ENCODE data around the gene CASZ1.

Gene CASZ1

DNA sequence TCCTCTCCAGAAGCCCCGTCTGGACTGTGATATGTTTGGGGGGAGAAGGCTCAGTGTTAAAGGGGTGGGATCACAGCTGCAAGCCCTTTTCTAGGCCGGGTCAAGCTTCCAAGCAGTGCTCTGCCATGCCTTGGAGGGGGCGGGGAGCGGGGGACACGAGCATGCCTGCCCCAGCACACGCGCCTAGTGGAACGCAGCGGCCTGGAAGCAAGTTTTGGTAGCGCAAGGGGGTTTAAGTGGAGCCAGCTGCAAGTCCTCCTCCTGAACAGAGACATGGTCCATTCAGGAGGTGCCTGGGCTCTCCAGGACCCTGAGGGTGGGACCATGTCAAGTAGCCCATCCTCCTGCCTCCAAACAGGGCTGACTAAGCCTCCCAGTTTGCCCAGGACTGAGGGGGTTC is 112.2 kb downstream of the CASZ1 start:
- DNase-seq: no peak

DNA sequence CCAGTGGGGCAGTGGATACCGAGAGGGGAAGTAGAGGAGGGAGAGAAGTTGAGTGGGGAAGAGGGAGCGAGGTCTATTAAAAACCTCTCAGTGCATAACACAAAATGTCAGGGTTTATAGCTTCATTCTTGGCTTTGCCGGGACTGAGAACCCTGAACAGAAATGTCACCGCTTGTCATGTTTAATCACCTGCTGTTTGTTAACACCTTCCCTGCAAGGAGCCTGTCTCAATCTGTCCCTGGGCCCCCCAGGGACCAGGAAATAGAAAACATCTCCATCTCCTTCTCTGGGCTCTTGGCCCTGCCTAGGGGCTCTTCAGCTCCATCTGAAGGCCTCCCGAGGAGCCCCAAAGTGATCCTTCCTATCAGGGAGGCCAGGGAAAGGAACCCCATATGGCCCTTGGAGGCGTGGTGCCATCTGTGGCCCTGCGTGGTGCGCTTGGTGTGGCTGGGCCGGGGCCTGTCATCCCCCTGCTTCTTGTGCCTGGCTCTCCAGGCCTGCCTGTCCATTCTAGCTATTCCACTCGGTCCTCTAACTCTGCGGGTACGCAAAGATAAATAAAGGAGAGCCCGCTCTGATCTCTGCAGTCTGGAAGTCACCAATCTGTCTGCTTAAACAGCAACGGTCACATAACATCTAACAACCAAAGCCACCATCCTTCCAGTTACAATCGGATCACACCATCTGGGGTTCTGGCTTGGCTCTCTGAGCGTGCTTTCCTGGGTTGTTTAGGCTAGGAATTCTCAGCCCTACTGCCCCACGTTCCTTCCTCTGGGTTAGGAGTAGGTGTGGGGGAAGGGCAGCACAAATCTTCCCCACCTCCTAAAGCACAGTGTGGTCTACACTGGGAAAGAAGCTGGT is 113.8 kb downstream of the CASZ1 start:
- DNase-seq: no peak

DNA sequence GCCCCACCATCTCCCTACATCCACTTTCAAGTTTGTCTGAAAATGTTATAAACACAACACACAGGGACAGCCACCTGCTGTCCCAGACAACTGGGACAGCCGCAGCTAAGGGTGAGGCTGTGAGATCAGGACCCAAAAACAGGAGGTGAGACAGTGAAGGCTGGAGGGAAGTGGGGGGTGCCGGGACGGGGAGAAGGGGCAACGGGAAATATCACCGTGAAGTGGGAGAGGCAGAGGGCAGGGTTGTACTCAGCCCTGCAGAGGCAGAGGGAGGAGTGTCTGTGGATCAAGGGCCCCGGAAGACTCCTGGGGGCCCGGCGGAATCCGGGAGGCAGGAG is 114.4 kb downstream of the CASZ1 start:
- no peak for DNase-seq

DNA sequence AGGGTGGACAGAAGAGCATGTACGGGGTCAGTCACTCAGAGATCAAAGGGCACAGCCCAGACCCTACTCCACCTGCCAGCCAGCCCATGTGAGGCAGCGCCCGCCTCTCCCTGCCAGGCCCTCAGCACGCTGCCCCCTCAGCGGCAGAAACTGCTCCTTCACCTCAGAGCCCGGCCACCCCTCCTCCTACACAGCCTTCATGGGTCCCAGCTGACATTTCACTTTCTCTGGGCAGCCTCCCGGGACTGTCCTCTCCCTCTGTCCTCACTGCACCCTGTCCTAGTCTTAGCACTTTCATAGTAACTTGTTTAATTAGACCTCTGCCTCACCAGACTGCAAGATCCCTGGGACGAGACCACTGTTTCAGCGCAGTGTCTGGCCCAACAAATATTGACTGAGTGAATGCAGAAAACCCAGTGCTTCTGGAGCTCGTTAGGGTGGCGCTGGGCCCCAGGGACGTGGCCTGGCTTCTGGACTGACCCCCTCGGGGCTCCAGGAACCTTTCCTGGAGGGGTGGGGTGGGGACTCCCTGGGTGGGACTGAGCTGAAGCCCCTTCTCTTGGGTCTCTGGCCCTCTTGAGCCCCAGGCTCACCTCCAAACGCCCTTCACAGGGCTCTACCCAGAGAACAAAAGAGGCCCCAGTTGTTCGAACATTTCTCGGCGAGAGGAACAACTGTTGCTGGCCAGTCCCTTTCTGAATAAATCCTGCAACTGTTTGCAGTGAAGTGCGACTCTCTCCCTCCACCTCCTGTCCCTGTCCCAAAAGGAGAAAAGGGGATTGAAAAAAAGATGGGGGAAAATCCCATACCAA is 114.9 kb downstream of the CASZ1 start:
- no peak for DNase-seq

DNA sequence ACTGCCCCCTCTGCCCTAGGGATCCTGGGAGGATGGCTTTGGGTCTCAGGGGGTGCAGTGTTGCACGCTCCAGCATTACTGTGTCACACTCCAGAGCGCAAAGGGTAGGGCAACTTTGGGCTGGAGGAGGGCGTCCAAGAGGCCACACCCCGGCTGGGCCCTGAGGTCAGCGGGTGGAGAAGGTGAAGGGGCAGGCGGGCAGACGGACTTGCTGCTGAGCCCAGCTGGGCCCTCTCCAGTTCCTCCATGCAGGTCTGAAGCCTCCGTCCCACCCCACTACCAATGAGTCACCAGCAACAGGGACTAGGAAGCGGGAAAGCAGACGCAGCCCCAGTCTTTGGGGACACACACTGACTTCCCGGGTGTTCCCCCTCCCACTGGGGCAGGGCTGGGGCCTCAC is 116.0 kb downstream of the CASZ1 start:
- no peak for DNase-seq

DNA sequence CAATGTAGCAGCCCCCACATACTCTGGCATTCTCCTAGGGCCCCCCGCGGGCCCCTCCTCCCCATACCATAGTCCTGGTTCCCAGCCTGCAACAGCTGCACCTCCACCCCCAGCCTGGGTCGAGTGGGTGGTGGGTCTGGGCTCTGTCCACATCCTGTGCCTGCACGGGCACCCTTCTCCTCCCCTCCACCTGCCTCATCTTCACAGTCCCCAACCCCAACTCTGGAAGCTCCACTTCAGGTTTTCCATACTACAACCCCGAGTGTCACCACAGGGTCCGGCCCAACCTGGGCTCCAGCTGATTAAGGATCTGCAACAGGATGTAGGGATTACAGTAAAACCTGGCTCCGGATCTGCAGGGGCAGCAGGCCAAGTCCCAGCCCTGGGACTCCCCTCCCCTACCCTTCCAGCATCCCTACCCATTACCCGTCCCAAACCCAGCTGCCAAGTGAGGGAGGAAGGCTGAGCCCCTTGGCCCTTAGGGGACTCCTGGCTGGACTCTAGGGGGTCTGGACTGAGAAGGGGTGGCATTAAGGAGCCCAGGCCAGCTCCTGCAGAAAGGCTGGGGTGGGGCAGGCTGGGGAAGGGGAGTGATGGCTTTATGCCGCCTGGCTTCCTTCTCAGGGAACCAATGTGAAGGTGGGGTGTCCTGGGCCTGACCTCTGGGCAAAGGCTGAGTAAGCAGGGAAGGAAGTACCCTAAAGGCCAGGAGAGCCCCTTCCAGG is 116.8 kb downstream of the CASZ1 start:
- DNase-seq: no peak

DNA sequence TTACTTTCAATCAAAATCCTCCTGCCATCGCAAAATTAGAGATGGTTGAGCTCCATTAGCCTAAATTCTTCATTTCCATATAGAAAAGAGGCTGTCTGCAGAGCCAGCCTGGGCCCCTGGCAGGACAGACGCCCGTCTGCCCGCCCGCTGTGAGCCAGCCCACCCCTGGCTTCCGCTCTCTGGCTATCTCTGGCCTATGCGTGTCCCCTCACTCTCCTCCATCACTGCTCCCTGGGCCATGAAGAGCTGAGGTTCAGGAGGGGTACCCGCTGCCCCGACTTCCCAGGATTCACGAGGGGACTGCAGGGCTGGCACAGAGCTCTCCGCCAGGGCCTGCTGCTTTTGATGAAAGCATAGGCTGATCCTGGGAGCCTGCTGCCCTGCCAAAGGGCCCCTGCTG is 117.6 kb downstream of the CASZ1 start:
- DNase-seq: no peak

DNA sequence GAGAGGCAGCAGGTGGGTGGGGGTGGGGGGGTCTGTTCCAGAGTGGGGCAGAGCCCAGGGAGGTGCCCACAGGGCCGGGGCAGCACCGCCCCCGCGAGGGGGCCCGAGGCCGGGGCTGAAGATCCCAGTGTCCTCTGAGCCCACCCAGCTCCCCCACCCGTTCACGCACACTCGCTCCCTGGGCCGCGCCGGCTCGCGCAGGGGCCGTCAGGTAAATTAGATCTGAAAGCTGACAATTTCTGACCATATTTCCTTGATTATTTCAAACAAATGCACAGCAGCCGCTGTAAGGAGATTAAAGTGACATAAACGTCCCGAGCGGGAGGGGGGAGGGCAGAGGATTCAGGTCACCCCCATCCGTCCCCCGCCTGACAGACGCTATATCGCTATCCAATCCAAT is 118.0 kb downstream of the CASZ1 start:
- DNase-seq: no peak

DNA sequence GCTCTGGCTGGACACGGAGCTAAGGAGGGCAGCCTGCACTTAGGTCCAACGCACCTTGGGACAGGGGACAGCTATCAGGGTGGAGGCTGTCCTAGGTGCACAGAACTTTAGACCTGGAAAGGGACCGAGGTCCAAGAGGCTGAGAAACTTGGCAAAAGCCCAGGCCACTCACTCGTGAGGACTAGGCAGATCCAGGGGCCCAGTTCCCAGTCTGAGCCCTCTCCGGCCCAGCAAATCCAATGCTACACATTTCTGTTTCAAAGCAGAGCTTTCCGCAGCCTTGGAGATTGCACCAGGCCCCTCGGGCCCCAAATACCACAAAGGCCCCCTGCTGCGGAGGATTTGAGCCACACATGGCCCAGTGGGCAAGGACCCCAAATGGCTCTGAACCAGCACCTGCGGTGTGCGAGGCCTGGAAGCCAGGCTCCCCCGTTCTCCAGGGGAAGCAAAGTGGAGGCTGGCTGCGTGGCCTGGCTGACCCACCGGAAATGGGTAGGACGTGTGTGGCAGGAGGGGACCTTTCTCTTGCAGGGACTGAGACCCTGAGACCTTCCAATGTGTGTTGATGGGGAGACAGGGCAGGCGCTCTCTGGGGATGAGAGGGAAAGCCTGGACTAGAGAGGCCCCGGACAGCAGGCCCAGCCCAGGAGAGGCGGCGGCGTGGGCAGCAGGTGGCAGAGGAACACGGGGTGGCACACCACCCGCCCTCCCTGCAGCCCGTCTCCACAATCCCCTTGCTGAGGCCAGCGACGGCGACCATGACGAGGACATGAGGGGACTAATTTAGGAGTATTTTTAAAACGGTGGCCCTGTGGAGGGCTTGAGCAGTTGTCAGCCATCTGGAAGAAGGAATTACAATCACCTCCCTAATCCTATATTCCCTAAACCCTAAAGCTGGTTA is 118.7 kb downstream of the CASZ1 start:
- no peak for DNase-seq

DNA sequence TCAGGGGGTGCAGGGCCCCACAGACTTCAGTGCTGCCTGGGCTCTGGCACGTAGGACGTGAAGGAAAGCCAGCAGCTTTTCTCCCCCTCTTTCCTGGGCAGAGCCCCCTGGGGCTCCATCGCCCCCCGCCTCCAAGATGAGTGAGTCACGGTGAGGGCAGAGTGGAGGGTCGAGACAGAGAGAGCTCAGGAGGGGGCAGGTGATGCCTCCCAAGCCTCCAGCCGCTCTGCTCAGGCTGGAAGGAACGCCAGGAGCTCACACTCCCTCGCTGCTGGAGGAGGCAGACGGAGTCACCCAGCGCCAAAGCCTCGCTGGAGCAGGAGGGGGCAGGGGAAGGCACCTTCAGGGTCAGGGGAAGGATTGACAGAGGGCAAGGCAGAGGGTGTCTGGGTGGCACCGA is 119.5 kb downstream of the CASZ1 start:
- no peak for DNase-seq

DNA sequence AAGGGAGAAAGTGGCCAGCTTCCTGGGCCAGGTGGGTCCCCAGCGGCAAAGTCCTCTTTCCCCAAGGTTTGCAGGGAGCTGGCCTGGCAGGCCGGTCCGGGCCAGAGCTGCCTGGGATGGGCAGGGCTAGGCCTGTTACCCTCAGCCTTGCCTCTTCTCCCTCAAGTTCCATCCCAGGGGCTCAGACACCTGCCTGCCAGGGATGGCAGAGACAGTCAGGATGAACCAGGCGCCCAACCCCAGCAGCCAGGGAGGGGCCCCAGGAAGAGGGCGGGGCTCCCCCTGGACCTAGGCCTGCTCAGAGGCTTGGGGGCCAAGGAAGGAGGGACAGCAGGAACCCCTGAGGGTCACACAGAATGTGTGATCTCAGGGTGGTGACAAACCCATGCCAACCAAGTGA is 120.6 kb downstream of the CASZ1 start:
- no peak for DNase-seq

DNA sequence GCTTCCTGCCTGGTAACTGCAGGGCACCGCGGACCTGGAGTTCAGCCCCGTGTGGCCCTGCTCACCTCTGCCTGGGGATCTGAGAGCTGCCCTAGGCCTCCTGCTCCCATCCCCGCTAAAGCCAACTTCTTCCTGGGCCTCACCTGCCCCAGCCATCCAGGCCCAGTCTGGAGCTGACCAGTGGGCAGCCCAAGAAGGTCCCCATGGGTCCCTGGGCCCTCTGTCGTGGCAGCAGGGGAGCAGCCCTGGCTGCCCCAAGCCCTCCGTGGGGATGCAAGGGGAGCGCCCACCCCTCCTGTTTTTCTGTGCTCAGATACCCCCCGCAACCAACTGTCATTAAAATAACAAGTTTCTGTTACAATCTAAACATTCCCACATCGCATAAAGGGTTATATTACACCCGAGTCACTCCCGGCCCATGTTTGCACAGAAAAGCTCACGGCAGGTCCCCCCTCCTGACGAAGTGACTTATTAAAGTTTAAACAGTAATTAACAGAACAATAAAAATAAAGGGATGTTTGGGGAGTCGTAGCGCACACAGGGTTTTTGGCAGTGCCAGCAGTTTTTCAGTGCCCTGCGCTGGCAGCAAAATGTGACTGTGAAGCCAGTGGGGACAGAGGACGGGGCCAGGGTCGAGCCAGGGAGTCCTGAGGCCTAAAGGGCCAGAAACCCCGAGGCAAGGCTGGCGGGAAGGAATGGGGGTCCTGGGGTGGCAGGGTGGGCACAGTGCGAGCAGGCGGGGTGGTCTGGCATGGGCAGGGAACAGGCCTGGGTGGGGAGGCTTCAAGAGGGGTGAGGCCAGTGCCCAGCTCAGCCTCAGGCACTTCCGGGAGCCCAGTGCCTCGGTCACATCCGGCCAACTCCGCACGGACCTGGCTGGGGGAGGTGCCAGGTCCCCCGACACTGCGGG is 121.5 kb downstream of the CASZ1 start:
- no peak for DNase-seq

DNA sequence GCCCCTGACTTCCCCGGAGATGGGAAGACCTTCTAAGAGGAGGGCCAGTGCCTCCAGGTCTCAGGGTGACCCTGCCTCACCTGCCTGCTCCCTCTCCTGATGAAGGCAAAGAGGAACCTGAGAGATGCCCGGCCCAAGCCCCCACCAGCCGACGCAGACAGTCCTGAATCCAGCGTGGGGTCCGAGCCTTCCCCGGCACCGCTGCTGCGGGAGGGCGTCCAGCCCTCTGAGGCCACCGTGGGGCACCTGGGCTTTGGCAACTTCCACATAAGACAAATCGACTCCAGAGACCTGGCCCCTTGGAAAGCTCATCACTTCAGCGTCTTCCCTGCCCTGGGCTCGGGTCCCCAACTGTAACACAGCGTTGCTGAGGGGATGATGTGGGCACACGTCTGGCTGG is 122.2 kb downstream of the CASZ1 start:
- DNase-seq: no peak

DNA sequence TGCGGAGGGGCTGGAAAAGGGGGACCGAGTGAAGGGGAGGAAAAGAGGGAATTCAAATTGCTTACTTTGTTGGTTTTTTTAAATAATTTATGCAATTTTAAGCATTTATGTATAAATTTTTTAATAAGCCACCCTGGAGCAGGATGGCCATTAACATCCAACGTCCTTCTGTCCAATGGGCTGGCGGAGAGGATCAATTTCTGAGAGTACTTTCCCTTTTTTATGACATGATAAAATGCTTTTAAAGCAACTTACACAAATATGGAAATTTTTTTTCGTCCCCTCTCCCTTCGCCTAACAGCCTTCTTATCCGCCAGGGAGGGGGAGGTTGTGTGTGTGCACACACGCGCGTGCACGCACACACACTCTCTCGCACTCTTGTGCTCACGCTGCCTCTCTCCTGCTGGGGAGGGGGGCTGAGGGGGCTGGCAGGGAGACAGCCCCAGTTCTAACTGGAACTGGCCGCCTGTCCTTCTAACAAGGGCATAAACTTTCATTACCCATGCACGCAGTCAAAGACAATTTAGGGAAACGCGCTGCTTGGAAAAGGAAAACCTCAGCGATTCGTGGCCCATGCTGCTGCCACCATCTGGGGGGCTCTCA is 123.2 kb downstream of the CASZ1 start:
- DNase-seq: no peak

DNA sequence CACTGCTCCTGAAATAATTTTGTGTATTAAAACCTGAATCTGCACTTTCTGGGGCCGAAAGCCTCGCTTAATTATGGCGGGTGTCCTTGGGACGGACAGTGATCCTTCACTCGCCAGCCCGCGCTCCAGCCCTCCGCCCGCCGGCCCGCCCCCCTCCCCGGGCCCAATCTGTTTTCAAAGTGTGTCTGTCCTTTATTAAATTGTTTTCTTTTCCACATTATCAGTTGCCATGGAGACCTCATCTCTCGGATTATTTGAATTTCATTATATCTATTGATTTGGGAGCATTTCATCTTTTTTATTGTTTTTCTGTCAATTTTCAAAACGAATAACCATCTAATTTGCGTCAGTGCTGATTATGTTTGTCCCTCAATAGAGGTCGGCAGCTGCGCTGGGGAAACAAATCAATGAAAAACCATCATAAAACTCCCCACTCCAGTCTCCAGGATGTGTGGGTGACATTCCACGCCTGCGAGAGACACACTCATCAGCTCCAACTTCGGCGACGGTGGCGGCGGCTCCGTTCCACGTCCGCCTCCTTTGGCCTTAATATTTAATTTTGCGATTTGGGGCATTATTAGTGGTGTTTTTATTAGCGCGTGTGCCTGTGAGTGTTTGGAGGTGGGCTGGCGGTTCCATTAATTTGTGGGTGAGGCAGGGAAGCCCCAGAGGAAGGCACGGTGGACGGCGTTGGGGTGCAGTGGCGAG is 123.9 kb downstream of the CASZ1 start:
- no peak for DNase-seq

DNA sequence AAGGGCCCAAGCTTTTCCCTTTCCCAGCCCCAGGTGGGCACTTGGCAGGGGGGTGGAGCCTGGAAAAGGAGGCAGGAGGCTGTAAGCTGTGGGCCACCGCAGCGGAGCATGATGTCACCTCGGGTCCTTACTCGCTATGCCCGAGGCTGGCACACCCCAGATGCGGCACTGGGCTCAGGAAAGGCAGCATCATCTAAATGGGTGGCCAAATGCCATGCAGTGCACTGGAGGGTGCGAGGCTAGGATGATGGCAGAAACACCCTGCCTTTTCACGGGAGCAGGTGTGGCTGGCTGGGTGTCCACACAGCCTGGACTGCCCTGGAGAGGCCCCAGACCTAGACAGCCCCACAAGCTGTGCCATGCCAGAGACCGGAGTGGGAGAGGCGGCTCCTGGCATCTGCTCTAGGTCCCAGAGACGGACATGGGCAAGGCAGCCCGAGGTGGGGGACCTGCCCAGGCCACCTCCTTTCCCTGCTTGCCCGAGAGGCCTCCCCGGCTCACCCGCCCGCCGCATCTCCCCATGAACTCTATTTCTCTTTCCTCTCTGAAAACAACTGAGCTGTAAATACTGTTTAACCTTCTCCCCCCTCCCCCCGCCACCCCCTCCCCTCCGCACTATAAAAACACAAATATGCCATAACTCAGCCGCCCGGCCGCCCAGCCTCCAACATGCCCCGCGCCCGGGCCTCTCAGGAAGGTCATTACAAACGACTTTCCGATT is 124.7 kb downstream of the CASZ1 start:
- DNase-seq: no peak

DNA sequence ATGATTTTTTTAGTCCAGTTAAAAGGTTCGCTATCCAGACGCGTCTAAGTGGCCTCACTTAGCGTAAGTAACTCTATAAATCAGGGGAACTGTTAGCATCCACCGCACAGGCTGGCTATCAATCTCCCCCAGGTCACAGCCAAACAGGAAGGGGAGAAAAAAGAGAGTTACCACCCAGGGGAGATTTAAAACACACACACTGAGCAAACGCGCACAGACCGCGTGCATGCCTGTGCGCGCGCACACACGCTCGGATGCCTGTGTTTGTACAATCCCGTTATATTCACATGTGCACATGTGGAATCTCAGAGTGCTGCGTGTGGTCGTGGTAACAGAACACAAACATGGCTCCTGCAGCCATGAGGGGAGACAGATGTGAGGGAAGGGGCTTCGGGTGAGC is 125.4 kb downstream of the CASZ1 start:
- DNase-seq: no peak

DNA sequence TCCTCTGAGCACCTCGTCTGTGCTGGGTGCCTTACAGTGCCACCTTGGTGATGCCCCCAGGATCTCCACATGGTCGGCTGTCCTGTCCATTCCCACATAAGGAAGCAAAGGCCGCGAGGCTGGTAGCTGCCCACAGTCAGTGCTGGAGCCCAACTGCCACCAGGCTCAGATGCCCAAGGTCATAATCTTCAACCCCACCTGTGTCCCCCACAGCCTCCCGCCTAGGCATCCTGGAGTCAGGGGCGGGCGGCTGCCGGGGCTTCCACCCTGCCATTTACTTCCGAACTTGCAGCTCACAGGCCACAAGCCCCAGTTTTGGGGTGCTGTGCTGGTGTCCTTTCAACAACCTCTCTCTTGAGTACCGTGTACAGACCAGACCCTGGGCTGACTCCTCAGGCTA is 126.3 kb downstream of the CASZ1 start:
- no peak for DNase-seq

DNA sequence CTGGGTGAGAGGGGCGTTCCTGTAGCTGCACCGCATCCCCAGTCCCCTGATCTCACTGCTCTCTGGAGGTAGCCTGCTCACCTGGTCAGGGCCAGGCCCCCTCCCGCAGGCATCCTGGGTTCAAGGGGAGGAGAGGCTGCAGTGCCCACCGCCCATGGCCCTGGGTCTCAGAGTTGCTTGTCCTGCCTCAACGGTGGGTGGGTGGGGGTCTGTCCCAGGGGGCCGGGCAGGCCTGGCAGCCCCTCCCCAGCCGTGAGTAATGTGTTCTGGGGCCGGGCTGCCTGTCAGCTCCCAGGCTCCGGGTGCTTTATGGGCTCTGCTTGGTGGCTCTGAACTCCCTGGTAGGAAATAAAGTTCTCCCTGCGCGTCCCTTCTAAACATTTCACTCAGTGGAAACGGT is 126.9 kb downstream of the CASZ1 start:
- no peak for DNase-seq
